Left ventricle myocardium inferior (tissue), 1 donor: Measurements from ENCODE around the gene KNDC1. TPM values are rescaled to one million over a fixed set of nuclear protein-coding genes. Genes with fewer than 3 reads are reported as not detected.

Experiments used
- DNase-seq: peaks from one replicate; pipeline ENCODE4 v3.0.0-alpha.2; 2020
- H3K27ac ChIP-seq: fragments of 200-600 bp; replicated peaks from 2 replicates; pipeline ENCODE4 v1.8.0; 2021
- H3K27me3 ChIP-seq: fragments of 200-600 bp; 2 replicates; pipeline ENCODE4 v1.8.0; 2021; ENCODE audit warnings: low read depth
- H3K36me3 ChIP-seq: fragments of 200-600 bp; 2 replicates; pipeline ENCODE4 v1.8.0; 2021
- H3K4me1 ChIP-seq: fragments of 200-600 bp; 2 replicates; pipeline ENCODE4 v1.8.0; 2021
- H3K4me3 ChIP-seq: fragments of 200-600 bp; 2 replicates; pipeline ENCODE4 v1.8.0; 2021; ENCODE audit warnings: mild to moderate bottlenecking, moderate library complexity
- H3K9me3 ChIP-seq: fragments of 200-600 bp; replicated peaks from 2 replicates; pipeline ENCODE4 v1.8.0; 2021
- intact Hi-C: fragments of 100-400 bp; cut with micrococcal nuclease; formaldehyde crosslinking; loops from one replicate; pipeline ENCODE4 v1.11.0; 2022
- total RNA-seq: library from RNA; stranded (reverse); fragmentation: NEBNext Ultra II Directional; extraction: Animal tissue kit (Norgen Biotek cat#: 25700); gene quantifications from one replicate; pipeline ENCODE4 v1.2.1, GENCODE V29; 2021
- TF ChIP-seq, protein P1 (sequence below): fragments of 200-600 bp; IDR thresholded peaks from 2 replicates; pipeline ENCODE4 v1.8.0; 2021; ENCODE audit warnings: antibody characterized with exemption, mild to moderate bottlenecking, borderline replicate concordance
- donor health status: DM: no; HTN: yes; CAD: no; lungs with severe emphysema.

Gene KNDC1
- total RNA-seq, 1 donor from 2014 or later, result 0.11 TPM

- Histone ChIP-seq H3K4me1 (no peaks in the 10 kb centered on the region), H3K27ac (no peak overlapping the region), H3K27me3 (peaks cover 29% of the 10 kb centered on the region), H3K36me3 (no peaks in the 10 kb centered on the region), H3K9me3 (no peaks in the 10 kb centered on the region), H3K4me3 (no peak overlapping the region)
- intact Hi-C loops, result no loop called here
- TF ChIP-seq, protein P1, sequence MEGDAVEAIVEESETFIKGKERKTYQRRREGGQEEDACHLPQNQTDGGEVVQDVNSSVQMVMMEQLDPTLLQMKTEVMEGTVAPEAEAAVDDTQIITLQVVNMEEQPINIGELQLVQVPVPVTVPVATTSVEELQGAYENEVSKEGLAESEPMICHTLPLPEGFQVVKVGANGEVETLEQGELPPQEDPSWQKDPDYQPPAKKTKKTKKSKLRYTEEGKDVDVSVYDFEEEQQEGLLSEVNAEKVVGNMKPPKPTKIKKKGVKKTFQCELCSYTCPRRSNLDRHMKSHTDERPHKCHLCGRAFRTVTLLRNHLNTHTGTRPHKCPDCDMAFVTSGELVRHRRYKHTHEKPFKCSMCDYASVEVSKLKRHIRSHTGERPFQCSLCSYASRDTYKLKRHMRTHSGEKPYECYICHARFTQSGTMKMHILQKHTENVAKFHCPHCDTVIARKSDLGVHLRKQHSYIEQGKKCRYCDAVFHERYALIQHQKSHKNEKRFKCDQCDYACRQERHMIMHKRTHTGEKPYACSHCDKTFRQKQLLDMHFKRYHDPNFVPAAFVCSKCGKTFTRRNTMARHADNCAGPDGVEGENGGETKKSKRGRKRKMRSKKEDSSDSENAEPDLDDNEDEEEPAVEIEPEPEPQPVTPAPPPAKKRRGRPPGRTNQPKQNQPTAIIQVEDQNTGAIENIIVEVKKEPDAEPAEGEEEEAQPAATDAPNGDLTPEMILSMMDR, result no peak
- DNase-seq, result no peak
These were observed 110.8 kb downstream of the KNDC1 start for GRCh38 chr10:133270773-133271297.

DNA sequence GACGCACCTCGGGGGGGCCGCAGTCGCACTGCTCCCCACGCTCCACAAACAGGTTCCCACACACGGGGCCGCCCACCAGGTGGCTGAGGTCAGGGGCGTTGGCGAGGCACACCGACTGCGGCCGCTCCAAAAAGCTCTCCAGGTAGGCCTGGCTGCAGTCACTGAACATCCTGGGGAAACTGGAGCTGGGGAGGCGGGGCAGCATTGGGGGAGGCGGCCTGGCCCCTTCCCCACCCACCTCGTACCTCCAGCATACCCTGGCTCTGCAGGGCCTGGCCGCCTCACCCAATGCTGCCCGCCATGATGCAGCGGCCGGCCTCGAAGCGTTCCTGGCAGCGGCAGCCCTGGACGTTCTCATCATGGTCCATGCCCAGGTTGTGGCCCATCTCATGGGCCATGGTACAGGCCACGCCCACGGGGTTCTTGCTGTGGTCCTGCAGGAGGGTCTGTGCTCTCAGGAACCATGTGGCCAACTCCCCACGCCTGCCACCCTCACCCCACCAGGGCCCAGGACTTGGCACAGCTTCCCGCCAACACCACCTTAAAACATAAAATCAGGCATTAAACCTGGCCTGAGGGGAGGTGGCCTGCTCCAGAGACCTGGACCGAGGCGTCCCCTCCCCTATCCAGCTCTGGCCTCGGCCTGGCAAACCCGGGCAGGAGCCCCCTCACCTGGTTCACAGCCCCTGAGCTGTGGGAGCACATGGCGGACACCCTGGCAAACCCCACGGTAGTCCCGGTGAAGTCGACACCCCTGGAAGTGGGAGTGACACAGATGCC lies 111.7 kb downstream of the KNDC1 start:
- H3K4me3 ChIP-seq, result no peak overlapping the region
- H3K27me3 ChIP-seq, result peaks cover 37% of the 10 kb centered on the region
- DNase-seq, result no peak
- H3K36me3 ChIP-seq, result no peaks in the 10 kb centered on the region
- no peak overlapping the region for H3K27ac ChIP-seq
- H3K4me1 ChIP-seq, result peaks cover 7% of the 10 kb centered on the region
- H3K9me3 ChIP-seq, result no peaks in the 10 kb centered on the region
- intact Hi-C loops, result no loop called here
- TF ChIP-seq, protein P1, result no peak

DNA sequence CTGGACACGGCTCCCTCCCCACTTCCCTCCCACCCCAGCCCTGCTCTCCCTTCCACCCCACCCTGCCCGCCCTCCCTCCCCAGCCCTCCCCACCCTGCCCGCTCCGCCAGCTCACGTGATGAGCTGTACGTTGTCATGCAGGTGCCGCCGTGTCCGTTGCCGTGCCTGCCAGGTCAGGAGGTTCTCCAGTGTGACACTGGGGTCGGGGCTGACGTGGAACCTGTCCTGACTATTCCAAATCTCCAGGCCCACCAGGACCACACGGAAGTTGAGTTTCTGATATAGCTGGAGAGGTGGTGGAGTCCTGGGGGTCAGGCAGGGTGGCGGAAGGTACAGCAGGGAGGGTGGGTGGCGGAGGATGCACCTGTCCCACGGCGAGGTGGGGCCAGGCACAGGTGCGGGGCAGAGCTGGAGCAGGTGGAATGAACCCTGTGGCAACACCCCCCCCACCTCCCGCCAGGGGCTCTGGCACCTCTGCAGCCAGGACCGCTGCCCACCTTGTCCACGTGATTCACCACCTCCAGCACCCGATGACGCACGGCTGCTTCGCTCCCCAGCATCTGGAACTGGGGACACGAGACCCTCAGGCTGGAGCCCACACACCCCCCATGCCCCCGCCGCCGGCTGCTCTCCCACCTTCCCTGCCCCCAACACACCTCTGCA lies 112.4 kb downstream of the KNDC1 start:
- TF ChIP-seq, protein P1, result no peak
- Histone ChIP-seq H3K36me3 (no peaks in the 10 kb centered on the region), H3K27ac (no peak overlapping the region), H3K4me3 (no peak overlapping the region), H3K4me1 (peaks cover 14% of the 10 kb centered on the region), H3K27me3 (peaks cover 43% of the 10 kb centered on the region), H3K9me3 (no peaks in the 10 kb centered on the region)
- intact Hi-C loops, result no loop called here
- no peak for DNase-seq

- DNase-seq, result no peak
- intact Hi-C loops, result no loop called here
- Histone ChIP-seq H3K27ac (no peak overlapping the region), H3K27me3 (peaks cover 39% of the 10 kb centered on the region), H3K4me1 (peaks cover 14% of the 10 kb centered on the region), H3K4me3 (no peak overlapping the region), H3K9me3 (no peaks in the 10 kb centered on the region), H3K36me3 (no peaks in the 10 kb centered on the region)
- TF ChIP-seq, protein P1, result no peak
These were observed 113.0 kb downstream of the KNDC1 start for GRCh38 chr10:133272964-133273420.

DNA sequence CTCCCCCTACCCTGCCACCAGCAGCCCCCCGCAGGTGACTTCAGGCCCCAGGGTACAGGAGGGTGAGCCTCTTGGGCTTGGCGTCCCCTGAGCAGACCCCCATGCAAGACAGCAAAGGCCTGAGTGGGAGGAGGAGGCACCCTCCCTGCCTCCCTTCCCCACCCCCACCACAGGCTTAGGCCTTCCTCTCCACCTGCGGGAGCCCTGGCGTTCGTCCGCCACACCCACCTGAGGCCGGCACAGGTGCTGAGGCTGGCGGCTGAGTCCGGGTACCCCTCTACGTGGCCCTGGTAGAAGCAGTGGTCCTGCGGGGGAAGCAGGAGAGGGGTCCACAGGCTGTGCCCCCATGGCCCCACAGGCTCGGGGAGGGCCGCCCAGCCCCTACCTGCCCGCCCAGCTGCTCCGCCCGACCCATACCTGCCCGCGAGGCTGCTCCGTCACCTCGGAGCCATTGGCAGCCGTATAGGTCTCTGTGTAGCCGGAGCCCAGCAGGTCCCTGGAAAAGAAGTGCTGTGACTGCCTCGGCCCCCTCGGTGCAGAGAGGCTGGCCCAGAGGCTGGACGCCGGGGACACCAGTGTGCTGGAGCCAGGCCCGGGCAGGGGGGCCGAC lies 113.6 kb downstream of the KNDC1 start:
- intact Hi-C loops, result no loop called here
- TF ChIP-seq, protein P1, result no peak
- DNase-seq, result no peak
- Histone ChIP-seq H3K36me3 (peaks cover under 1% of the 10 kb centered on the region), H3K9me3 (no peaks in the 10 kb centered on the region), H3K27ac (no peak overlapping the region), H3K27me3 (peaks cover 39% of the 10 kb centered on the region), H3K4me3 (no peak overlapping the region), H3K4me1 (peaks cover 14% of the 10 kb centered on the region)
